Kidney (tissue), 14 donors: Measurements from ENCODE around the gene ZDHHC3. TPM values are rescaled to one million over a fixed set of nuclear protein-coding genes. Genes with fewer than 3 reads are reported as not detected.

Experiments used
- DNase-seq, 5 donors: peaks; one replicate each; pipeline ENCODE4 v3.0.0-alpha.2; 2013 to 2020
- FAIRE-seq: peaks from 2 replicates; lab custom pipeline; 2012; peaks lifted over from hg19 to GRCh38; lab: Jason Lieb, UNC
- H3K27ac ChIP-seq, 2 donors: one replicate each; pipeline ENCODE4 v1.7.0; 2013; ENCODE audit warnings: low read depth in 2 of 2, low read length in 2 of 2, inconsistent platforms in 1 of 2
- H3K27me3 ChIP-seq: one replicate; pipeline ENCODE4 v1.7.1; 2013; ENCODE audit warnings: low read length, inconsistent platforms; ENCODE audit not compliant: control insufficient read depth, insufficient read depth
- H3K36me3 ChIP-seq, 3 donors: one replicate each; pipeline versions ENCODE4 v1.7.0 to v1.7.1; 2013; ENCODE audit warnings: low read length in 3 of 3, control low read depth in 1 of 3, inconsistent platforms in 1 of 3; ENCODE audit not compliant: insufficient read depth in 3 of 3, control insufficient read depth in 2 of 3
- H3K4me1 ChIP-seq, 3 donors: one replicate each; pipeline versions ENCODE4 v1.7.0 to v1.7.1; 2013; ENCODE audit warnings: low read length in 3 of 3, inconsistent platforms in 1 of 3, low read depth in 1 of 3; ENCODE audit not compliant: control insufficient read depth in 2 of 3, insufficient read depth in 2 of 3
- H3K4me3 ChIP-seq, 3 donors: one replicate each; pipeline versions ENCODE4 v1.7.0 to v1.8.1; 2013; ENCODE audit warnings: low read length in 3 of 3, control low read depth in 1 of 3, inconsistent platforms in 1 of 3
- H3K9ac ChIP-seq, 3 donors: one replicate each; pipeline versions ENCODE4 v1.7.0 to v1.7.1; 2013; ENCODE audit warnings: low read length in 3 of 3, control low read depth in 1 of 3, inconsistent platforms in 1 of 3
- H3K9me3 ChIP-seq, 3 donors: one replicate each; pipeline versions ENCODE4 v1.7.0 to v1.7.1; 2013; ENCODE audit warnings: low read length in 3 of 3, control low read depth in 1 of 3, inconsistent platforms in 1 of 3; ENCODE audit not compliant: control insufficient read depth in 2 of 3, insufficient read depth in 1 of 3
- intact Hi-C: fragments of 100-400 bp; cut with DNase I; formaldehyde crosslinking; loops from one replicate; pipeline ENCODE4 v1.11.1; 2022
- polyA plus RNA-seq: library from polyadenylated mRNA; stranded (reverse); fragments of 350-450 nt; fragmentation: Illumina TruSeq; extraction: RNeasy Lipid Tissue Mini Kit (QIAGEN cat#74804); gene quantifications from one replicate; pipeline ENCODE4 v1.2.3, GENCODE V29; 2014; ENCODE audit warnings: low read depth, low replicate concordance; ENCODE audit not compliant: insufficient read depth
- total RNA-seq: library from RNA; stranded (reverse); fragmentation: NEBNext Ultra II Directional; extraction: Animal tissue kit (Norgen Biotek cat#: 25700); gene quantifications from one replicate; pipeline ENCODE4 v1.2.1, GENCODE V29; 2021
- TF ChIP-seq, protein P1 (sequence below): IDR thresholded peaks from 3 replicates; pipeline ENCODE4 v1.5.1; 2012; ENCODE audit warnings: mild to moderate bottlenecking, moderate library complexity, borderline replicate concordance; ENCODE audit not compliant: insufficient read depth; ENCODE audit errors: extremely low read depth
- donor health status: control.
- donor health status: control.
- donor health status: control.
- donor health status: control.
- donor health status: control.
- donor health status: DM: yes; HTN: yes; CAD: no.
- donor health status: Normal renal cell carcinoma (clear cell type).

ZDHHC3 gene
- total and polyA plus RNA-seq, 2 donors from 2014 or later, result 60.2 to 71.5 TPM

DNA sequence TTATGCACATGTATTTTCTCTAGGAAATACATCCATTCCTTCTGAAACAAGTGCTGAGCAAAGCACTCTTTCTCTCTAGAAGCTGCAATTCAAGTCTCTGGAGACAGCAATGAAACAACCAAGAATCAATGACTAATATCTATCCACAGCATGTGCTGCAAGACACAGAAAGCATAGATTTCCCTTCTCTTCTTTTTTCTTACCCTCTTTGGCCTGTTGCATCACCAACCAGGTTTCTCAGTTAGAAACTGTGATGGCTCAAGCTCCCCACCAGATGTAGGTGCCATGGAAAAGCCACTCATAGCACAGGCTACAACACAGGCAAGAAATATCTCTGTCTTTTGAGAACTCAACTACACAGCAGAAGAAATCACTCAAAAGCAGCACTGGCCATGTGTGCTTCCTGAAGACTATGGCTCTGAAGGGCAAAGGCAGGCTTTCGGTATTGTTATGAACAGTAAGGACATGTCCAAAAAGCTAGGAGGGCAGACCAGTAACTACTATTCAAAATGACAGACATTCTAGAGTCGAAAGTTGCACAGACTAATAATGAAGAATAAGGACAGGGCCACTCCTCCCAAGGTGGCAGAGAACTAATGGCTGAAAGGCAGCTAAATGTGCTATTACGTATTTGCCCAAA, 15.5 kb downstream of the ZDHHC3 start:
- Histone ChIP-seq H3K27me3 (no peaks in the 10 kb centered on the region), H3K4me1 (peaks cover 0 to 2% (median 0%) of the 10 kb centered on the region in 3 donors), H3K36me3 (peaks cover 0 to 9% (median 6%) of the 10 kb centered on the region in 3 donors), H3K27ac (no peak overlapping the region), H3K9ac (no peak overlapping the region), H3K9me3 (no peaks in the 10 kb centered on the region), H3K4me3 (no peak overlapping the region)
- FAIRE-seq (no peak), DNase-seq (no peak)
- TF ChIP-seq, protein P1, sequence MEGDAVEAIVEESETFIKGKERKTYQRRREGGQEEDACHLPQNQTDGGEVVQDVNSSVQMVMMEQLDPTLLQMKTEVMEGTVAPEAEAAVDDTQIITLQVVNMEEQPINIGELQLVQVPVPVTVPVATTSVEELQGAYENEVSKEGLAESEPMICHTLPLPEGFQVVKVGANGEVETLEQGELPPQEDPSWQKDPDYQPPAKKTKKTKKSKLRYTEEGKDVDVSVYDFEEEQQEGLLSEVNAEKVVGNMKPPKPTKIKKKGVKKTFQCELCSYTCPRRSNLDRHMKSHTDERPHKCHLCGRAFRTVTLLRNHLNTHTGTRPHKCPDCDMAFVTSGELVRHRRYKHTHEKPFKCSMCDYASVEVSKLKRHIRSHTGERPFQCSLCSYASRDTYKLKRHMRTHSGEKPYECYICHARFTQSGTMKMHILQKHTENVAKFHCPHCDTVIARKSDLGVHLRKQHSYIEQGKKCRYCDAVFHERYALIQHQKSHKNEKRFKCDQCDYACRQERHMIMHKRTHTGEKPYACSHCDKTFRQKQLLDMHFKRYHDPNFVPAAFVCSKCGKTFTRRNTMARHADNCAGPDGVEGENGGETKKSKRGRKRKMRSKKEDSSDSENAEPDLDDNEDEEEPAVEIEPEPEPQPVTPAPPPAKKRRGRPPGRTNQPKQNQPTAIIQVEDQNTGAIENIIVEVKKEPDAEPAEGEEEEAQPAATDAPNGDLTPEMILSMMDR, result no peak
- intact Hi-C loops, result no loop called here

DNA sequence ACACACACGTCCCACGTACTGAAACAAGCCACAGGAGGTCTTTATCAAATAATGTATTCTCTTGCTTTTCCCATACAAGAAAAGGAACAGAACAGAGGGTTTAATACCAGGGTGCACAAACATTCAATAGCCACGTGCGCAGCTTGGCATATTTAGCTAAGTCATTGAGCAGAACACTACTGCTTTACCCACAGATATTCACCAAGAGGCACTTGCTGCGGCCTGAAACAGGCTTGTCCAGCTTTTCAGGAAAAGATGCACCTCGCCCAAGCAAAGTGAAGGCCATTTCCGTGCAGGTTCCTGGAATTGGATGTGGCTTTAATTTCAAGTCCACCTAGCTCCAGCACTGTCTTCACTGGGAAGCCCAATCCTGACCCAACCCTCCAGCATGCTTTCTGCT, 17.6 kb downstream of the ZDHHC3 start:
- no peak for DNase-seq

GRCh38 chr3:44957986-44958385, 18.0 kb downstream of the ZDHHC3 start:
- Histone ChIP-seq H3K4me1 (peaks cover 0 to 2% (median 0%) of the 10 kb centered on the region in 3 donors), H3K27me3 (no peaks in the 10 kb centered on the region), H3K36me3 (peaks cover 0 to 18% (median 6%) of the 10 kb centered on the region in 3 donors), H3K4me3 (no peak overlapping the region), H3K9me3 (no peaks in the 10 kb centered on the region), H3K9ac (no peak overlapping the region), H3K27ac (no peak overlapping the region)
- DNase-seq (no peak), FAIRE-seq (no peak)
- TF ChIP-seq, protein P1, result no peak
- intact Hi-C loops, result no loop called here

More for the DNA sequence above, 17.6 kb downstream of the ZDHHC3 start:
- H3K36me3 ChIP-seq, result peaks cover 0 to 18% (median 6%) of the 10 kb centered on the region in 3 donors
- FAIRE-seq, result no peak
- H3K4me3 ChIP-seq, result no peak overlapping the region
- no peaks in the 10 kb centered on the region for H3K9me3 ChIP-seq
- peaks cover 0 to 2% (median 0%) of the 10 kb centered on the region in 3 donors for H3K4me1 ChIP-seq
- intact Hi-C loops, result no loop called here
- no peak overlapping the region for H3K27ac ChIP-seq
- TF ChIP-seq, protein P1, result no peak
- no peaks in the 10 kb centered on the region for H3K27me3 ChIP-seq
- no peak overlapping the region for H3K9ac ChIP-seq
